RCC 7860 (cell line): ENCODE data around the gene XPO1.
A peak's percentile ranks its signal among the peaks of the same experiment; 100 is the strongest.
"Not testable (repeated sequence)": the region's sequence is repeated elsewhere in the genome, so short reads cannot be mapped to it uniquely, and the experiment has no call there.

Experiments used
- DNase-seq: peaks from one replicate; pipeline ENCODE4 v3.0.0-alpha.2; 2015; ENCODE audit warnings: low spot score
- FAIRE-seq: peaks from 2 replicates; lab custom pipeline; 2012; peaks lifted over from hg19 to GRCh38; lab: Jason Lieb, UNC

The XPO1 gene

DNA sequence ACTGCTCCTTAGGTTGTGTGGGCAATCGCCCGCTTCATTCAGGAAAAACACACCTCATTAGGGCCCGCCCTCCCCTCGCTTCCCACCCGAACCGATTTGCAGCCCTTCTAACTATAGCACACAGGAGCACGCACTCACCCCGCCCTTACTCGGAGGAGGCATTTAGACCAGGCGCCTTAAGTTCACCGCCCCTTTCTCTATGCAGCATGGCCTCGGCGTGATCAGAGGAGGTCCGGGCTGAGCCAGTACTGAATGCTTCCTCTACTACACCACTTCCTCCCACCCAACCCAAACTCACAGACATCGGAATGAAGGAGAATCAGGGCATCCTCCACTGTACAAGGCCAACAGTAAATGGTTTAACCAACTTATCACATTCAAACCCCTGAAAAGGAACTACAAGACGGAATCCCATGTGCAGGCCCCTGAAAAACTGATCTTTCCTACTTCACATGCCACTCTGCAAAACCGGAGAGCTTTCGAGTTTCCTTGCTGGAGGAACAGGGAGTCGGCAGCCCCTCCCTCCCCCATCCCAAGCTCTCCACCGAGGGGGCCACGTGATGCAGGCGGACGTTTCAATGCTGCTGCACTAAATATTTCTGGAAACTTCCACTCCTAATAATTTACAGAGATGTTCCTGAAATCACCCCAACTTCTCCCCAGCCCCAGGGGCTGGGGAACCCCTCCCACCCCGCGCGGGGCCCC lies 1.4 kb downstream of the XPO1 start:
- FAIRE-seq (peak; percentile 60), DNase-seq (peak; percentile 88)

DNA sequence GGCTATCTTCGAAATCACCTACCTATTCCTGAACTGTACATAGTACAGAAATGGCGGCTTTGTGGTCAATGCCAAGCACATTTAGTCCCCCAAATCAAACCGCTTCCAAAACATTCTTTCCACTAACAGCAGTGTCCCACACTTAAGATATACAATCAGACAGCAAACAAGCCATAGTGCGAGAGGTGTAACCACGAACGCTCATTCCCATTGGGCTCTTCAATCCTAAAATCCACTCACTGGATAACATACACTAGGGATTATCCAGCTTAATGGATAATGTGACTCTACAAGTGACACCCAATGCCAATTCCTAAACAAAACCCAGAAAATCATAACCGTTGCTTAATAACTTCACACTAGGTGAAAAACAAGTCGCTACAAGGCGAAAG lies 2.0 kb downstream of the XPO1 start:
- DNase-seq: no peak
- FAIRE-seq: no peak

DNA sequence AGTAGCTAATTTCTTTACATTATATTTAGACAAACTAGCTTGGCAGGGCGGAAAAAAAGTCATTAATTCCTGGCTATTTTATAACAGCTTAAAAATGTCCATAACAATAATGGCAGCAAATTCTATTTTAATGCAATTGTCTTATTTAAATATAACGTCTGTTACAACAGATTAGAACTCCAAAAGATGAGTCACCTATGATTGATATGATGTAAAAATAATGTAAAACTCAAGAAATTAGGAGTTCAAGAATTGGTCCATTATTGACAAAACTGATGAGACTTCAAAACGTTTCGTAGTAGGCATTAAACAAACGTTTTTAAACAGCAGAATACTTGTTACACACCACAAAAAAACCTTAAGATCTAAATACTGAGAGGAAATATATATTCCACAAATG lies 2.7 kb downstream of the XPO1 start:
- no peak for DNase-seq
- FAIRE-seq: no peak

DNA sequence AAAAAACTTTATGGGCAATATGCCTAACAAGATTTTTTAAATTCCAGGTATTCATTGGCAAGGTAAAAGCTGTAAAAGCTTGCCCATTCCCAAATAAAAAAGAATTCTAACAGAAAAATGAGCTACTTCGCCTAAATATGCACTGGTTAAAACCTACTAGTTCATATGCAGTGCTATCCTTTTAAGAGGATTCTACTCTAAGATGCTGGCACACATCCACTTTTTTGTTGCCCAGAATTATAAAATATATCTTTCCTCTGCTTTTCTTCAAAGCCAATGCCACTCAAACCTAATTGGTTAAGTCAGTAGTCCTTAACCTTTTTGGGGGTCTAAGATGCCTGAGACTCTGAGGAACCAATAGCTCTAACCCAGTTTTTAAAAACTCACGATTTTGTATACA lies 3.2 kb downstream of the XPO1 start:
- FAIRE-seq (no peak), DNase-seq (no peak)

DNA sequence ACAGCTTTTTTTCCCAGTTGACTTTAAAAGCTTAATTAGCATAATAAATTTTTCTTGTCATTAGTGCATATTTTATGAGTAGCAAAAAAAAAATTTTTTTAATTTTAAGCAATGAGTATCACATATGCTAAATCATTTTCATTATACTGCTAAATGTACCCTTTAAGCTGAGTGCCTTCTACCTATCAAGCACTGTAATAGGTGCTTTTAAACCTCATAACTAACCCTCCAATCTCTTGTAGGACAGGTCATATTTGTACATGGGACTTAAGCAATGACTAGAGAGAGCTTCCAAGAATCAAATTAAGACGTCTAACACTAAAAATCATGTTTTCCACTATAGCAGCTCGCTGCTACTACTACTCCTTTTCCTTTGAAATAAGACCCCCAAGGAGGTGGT lies 7.4 kb downstream of the XPO1 start:
- FAIRE-seq (no peak), DNase-seq (no peak)

DNA sequence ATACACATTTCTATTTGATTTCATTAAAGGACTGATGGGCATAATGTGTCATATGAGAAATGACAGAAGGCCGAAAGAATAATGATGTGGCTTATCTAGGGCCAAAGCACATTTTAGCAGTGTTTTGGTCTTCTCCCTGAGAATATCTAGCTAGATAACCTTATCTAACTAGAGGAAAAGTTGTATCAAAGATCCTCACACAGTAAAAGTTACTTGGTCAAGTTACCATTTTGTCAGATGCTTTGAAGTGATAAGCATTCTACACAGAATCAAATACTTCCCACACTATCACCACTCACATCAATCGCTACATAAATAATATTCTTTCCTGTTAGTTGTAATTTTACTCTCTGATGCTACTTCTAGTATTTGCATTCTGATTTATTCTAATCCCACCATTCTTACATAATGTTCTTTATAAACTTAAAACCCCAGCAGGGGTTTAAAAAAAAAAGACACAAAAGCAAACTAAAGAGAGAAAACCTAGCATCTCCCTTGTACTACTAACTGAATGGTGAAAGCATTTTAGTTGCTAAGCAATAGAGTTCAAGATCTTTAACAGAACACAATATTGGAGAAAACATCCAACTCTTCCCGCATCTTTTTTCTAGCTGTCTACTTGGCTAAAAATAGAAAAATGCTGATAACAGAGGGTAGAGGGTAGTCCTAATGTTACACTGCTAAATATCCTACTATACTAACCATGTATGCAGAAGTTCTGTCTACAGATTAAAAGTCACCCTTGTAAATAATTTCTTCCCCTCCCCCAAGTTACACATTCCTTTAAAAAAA lies 8.0 kb downstream of the XPO1 start:
- DNase-seq (no peak), FAIRE-seq (no peak)

DNA sequence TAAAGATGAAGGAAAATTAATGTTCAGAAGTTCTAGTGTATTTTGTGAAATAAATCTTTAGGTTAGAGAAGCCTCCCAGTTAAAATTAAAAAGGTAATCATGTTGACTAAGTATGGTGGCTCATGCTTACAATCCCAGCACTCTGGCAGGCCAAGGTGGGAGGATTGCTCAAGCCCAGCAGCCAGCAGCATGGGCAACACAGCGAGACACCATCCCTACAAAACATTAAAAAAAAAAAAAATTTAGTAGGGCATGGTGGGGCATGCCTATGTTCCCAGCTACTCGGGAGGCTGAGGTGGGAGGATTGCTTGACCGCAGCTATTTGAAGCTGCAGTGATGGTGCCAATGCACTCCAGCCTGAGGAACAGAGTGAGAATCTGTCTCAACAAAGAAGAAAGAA lies 17.9 kb downstream of the XPO1 start:
- DNase-seq (no peak), FAIRE-seq (no peak)

DNA sequence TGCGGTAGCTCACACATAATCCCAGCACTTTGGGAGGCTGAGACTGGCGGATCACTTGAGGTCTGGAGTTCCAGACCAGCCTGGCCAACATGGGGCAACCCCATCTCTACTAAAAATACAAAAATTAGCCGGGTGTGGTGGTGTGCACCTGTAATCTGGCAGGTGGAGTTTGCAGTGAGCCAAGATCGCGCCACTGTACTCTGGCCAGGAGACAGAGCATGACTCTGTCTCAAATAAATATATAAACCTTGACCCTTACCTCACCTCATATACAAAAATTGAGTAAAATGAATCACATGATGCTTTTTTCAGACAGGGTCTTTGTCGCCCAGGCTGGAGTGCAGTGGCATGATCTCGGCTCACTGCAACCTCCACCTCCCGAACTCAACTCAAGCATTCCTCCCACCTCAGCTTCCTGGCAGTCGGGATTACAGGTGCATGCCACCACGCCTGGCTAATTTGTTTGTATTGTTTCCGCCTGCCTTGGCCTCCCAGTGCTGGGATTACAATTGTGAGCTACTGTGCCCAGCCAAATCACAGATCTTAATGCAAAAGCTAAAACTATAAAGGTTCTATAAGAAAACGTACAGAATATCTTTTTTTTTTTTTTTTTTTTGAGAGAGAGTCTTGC lies 25.3 kb downstream of the XPO1 start:
- DNase-seq: no peak
- no peak for FAIRE-seq

DNA sequence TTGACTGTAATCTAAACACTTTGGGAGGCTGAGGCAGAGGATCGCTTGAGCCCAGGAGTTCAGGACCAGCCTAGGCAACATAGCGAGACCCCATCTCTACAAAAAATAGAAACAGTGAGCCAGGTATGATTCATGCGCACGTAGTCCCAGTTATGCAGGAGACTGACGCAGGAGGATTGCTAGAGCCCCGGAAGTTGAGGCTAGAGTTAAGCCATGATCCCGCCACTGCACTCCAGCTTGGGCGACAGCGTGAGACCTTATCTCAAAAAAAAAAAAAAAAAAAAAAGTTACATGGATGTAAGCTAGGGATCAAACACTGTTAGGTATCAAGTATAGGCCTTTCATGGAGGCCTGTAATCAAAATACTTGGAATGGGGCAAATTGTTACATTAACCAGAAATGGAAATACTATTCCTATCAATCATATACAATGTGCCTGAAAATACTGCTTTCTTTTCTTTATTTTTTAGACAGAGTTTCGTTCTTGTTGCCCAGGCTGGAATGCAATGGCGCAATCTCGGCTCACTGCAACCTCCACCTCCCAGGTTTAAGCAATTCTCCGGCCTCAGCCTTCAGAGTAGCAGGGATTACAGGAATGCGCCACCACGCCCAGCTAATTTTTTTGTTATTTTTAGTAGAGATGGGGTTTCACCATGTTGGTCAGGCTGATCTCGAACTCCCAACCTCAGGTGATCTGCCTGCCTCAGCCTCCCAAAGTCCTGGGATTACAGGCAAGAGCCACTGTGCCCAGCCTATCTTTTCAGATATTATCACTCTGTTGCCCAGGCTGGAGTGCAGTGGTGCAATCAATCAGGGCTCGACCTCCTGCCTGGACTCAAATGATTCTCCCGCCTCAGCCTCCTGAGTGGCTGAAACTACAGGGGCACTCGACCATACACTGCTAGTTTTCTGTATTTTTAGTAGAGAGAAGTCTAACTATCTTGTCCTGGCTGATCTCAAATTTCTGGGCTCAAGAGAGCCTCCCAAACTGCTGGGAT lies 27.2 kb downstream of the XPO1 start:
- FAIRE-seq (no peak), DNase-seq (no peak)

DNA sequence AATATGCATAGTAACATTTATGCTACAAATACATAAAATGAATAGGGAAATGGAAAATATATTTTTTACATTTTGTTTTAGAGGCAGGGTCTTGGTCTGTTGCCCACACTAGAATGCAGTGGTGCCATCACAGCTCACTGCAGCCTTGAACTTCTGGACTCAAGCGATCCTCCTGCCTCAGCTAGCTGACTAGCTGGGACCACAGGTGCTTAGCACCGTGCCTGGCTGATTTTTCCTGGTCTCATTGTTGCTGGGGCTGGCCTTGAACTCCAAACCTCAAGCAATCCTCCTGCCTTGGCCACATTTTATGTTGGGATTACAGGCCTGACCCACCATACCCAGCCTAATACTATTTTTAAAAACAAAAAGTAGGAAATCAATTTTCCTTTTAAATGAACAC lies 33.2 kb downstream of the XPO1 start:
- DNase-seq: no peak
- no peak for FAIRE-seq

DNA sequence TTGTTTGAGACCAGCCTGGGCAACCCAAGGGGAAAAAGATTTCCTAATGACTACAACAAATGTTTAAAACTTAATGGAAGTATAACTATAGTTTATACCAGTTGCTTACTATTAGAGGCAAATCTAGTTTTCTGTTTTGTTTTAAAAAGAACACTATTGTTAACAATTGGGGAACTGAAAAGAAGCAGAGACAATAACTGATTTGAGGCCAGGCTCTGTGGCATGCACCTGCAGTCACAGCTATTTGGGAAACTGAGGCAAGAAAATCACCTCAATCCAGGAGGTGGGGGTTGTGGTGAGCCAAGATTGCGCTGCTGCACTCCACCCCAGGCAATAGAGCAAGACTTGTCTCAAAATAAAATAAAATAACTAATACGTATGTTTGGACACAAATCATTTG lies 39.1 kb downstream of the XPO1 start:
- no peak for FAIRE-seq
- DNase-seq: no peak

DNA sequence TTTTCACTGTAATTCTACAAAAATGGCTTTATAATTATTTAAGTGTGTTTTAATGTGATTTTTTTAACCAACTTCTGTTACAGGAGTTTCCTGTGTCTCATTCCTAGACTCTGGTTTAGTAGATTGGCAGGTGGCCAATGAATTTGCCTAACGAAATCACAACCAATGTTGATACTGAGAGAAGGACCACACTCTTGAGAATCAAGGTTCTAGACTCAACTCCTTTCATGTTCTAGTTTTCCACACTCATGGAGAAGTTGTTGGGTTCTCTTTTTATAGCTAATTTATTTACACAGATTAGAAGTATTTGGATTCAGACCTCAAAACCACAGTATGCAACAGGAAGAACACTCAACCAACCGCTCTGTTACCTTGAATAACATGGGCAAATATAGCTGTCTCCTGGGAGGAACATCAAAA lies 44.6 kb downstream of the XPO1 start:
- DNase-seq: no peak
- no peak for FAIRE-seq

DNA sequence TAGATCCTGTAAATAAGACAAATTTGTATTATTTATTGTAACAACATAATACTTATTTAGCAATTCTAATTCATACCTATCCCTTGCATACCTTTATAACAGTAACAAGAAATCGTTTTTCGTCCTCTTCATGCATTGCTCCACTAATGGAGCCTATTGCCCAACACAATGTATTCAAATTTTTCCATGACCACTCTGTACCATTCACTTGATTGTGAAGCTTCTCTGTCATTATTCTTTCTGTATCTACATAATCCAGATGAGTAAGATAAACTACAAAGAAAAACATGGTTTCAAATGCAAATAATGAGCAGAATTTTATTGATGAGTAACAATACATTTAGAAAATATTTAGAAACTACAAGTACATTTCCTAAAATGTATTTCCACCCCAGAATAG lies 45.7 kb downstream of the XPO1 start:
- FAIRE-seq (no peak), DNase-seq (no peak)

DNA sequence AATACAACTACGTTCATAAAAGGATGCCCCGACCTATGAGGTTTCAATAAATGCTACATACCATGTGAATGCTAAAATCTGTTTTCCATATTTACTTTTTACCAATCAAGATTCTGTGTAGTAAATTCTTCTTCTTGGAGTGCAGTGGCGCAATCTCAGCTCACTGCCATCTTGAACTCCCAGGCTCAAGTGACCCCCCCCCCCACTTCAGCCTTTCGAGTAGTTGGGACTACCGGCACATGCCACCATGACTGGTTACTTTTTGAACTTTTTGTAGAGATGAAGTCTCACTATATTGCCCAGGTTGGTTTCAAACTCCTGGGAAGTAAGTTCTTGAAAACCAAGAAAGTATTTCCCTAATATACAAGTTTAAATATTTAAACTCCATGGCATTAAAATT lies 52.9 kb downstream of the XPO1 start:
- FAIRE-seq: no peak

DNA sequence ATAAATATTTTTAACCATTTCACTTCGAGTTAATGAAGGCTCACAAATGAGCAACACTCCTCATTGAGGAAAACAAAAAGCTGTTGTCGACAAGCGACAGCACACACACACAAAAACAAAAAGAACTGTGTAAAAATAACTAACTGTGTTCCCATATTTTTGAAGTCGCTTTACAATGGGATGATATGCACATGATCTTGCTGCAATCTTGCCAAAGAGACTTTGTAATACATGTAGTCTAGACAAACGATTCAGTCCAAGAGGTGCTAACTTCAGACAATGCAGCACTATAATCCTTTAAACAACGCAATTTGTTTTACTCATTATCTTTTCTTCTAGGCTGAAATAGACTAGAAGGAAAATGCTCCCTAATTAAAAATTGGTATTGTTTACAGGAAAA lies 60.1 kb downstream of the XPO1 start:
- FAIRE-seq: no peak
- DNase-seq: no peak

More for the DNA sequence above, 52.9 kb downstream of the XPO1 start:
- no peak for DNase-seq

DNA sequence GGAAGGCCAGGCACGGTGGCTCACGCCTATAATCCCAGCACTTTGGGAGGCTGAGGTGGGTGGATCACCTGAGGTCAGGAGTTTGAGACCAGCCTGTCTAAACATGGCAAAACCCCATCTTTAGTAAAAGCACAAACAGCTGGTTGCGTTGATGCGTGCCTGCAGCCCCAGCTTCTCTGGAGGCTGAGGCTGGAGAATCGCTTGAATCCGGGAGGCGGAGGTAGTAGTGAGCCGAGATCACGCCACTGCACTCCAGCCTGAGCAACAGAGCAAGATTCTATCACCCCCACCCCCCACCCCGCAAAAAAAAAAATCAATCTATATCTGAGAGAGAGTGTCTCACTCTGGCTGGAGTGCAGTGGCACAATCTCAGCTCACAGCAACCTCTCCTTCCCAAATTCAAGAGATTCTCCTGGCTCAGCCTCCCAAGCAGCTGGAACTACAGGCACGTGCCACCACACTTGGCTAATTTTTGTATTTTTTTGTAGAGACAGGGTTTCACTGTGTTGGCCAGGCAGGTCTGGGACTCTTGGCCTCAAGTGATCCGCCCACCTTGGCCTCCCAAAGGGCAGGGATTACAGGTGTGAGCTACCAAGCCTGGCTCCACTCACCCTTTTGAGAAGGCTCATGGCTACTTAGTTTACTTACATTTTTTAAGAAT lies 61.1 kb downstream of the XPO1 start:
- FAIRE-seq, DNase-seq: not testable (repeated sequence)

DNA sequence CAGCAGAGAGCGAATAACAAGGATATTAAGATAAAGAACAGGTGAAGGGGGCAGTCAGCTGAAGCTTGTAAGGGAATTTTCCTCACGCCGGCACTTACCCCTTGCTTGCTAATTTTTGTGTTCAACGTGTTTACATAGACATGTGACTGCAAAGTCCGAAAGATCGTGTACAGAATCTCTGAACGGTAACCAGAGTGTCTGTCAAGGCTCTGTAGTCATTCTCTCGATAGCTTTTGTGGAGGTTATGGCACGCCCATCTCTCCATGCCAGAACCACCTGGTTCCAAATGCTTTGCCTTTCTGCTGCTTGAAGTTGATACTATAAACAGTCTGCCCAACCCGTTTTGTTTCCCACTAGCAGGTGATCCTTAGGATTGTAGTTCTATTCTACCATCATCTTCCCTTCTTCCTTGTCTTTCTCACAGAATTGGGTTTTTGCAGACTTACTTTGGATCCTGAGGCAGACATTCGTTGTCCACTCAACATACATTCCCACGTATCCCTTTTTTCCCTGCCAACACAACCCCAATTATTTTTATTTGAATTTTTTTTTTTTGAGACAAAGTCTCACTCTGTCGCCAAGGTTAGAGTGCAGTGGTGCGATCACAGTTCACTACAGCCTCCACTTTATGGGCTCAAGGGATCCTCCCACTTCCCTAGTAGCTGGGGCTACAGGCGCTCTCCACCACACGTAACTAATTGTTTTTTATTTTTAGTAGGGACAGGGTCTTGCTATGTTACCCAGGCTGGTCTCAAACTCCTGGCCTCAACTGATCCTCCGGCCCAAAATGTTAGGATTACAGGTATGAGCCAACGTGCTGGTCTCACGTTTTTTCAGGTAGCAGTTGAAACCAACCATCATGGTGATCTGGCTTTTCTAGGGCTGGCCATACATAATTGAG lies 66.0 kb downstream of the XPO1 start:
- no peak for DNase-seq

DNA sequence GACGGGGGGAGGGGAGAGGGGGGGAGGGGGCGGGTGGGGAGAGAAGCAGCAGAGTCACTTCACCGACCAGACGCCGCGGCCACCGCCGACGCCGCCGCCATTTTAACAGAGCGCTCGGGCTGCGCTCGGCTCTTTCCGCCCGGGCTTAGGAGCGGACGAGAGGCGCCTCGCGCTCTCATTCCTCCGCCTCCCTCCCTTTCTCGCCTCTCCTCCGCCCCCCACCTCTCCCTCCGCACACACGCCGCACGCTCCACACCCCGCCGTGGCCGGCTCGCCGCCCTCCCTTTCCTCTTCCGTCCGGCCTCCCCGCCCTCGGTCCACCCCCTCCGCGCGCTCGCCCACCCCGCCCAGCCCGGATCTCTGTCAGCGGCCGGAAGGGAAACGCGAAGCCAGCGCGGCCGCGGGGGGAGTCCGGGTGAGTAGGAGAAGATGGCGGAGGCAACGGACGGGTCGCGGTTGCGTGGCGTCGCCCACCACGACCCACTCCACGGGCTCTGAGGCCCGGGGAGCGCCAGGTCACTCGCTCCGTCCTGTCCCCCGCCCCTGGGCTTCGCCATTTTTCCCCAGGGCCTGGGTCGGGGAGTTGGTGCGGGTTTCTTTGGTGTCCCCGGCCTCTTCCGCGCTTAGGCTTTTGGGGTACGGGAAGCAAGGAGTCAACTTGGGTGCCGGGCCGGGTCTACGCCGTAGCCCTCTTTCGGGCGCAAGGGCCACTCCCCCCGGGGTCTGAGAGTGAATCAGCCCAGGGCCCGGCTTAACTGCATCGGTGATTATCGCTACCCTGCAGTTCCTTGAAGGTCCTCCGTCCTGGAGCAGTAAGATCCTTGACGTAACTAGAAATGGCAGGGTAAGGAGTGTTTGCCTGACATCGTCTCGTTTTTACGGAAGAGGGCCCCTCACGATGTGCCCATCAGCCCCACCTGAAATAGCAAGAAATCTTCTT lies 66.9 kb downstream of the XPO1 start, which contains the start of gene USP34:
Gene USP34 (minus strand): TSS at position 123 of the 940 bp plus-strand sequence. CDS start 395 bp downstream, outside the sequence.
- FAIRE-seq (no peak), DNase-seq (peak; percentile 82)

More for the DNA sequence above, 66.0 kb downstream of the XPO1 start:
- no peak for FAIRE-seq
